ENCODE data around the gene MYL5. TPM values are rescaled to one million over a fixed set of nuclear protein-coding genes. Genes with fewer than 3 reads are reported as not detected.

MYL5 gene
- total and polyA plus RNA-seq, 2 donors (not counting 1 experiment from before 2014, with no cell fraction given), result 9.6 to 14.4 TPM

DNA sequence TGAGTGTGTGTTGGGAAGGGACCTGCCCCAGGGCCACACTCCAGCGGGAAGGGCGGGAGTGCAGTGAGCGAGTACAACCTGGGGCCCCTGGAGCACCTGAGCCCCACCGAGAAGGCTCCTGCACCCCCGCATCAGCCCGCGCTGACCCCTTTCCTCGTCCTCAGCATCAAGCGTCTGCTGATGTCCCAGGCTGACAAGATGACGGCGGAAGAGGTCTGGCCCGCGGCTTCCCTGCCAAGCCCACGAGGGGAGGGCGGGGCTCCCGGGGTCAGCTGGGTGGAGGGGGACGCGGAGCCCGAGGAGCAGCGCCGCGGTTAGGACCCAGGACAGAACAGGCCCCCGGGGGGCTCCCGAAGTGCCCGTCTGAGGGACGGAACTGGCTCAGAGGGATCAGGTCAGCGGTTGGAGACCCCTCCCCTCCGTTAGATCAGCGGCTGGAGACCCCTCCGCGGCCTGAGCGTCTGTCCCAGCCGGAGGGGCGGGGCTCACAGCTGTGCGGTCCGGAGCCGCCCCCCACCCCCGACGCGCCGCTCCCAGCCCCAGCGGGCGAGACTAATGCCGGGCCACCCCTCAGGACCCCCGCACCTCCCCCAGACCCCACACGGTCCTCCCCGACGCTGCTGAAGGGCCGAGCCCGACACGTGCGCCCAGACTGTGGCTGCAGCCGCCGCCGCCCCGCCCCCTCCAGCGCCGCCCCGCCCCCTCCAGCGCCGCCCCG, 6.7 kb downstream of the MYL5 start:
- no peaks in the 10 kb centered on the region for H3K9me3 ChIP-seq (ENCODE audit: control insufficient read depth, insufficient read depth, low read depth, low read length)
- TF ChIP-seq, protein P1, sequence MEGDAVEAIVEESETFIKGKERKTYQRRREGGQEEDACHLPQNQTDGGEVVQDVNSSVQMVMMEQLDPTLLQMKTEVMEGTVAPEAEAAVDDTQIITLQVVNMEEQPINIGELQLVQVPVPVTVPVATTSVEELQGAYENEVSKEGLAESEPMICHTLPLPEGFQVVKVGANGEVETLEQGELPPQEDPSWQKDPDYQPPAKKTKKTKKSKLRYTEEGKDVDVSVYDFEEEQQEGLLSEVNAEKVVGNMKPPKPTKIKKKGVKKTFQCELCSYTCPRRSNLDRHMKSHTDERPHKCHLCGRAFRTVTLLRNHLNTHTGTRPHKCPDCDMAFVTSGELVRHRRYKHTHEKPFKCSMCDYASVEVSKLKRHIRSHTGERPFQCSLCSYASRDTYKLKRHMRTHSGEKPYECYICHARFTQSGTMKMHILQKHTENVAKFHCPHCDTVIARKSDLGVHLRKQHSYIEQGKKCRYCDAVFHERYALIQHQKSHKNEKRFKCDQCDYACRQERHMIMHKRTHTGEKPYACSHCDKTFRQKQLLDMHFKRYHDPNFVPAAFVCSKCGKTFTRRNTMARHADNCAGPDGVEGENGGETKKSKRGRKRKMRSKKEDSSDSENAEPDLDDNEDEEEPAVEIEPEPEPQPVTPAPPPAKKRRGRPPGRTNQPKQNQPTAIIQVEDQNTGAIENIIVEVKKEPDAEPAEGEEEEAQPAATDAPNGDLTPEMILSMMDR (conservative IDR thresholded peaks at IDR 0.05 in 1 of 2, IDR thresholded peaks at IDR 0.05 in 1 of 2; ENCODE audit: low read depth in 1 of 2, low read length in 2 of 2), result no peak
- TF ChIP-seq EZH2 (IDR thresholded peaks at IDR 0.05; ENCODE audit: low read length, missing control alignments), result no peak
- no peaks in the 10 kb centered on the region for H4K20me1 ChIP-seq (ENCODE audit: control insufficient read depth, extremely low read depth, insufficient read depth, low read length)
- no peaks in the 10 kb centered on the region for H3K36me3 ChIP-seq (ENCODE audit: control insufficient read depth, insufficient read depth, low read length)
- H3K27ac ChIP-seq (ENCODE audit: insufficient read depth, low read length), result no peak overlapping the region
- no peaks in the 10 kb centered on the region for H3K79me2 ChIP-seq (ENCODE audit: control insufficient read depth, insufficient read depth, low read length)
- H3K4me3 ChIP-seq (replicated peaks in 1 of 4; ENCODE audit: control extremely low read depth in 1 of 4, insufficient read depth in 1 of 4, low read depth in 3 of 4, low read length in 4 of 4), result peak overlapping the region in 3 of 4 experiments; percentile 35 to 52 (median 41)
- no peak overlapping the region for H2AFZ ChIP-seq (ENCODE audit: low read length)
- H3K4me2 ChIP-seq (ENCODE audit: extremely low read depth, insufficient read depth, low read length), result peak overlapping the region; percentile 82
- DNase-seq (ENCODE audit: low read depth in 2 of 2), result peak in 1 of 2 donors; percentile 37
- H3K9ac ChIP-seq (ENCODE audit: insufficient read depth, low read length), result peak overlapping the region; percentile 7
- H3K27me3 ChIP-seq (ENCODE audit: control insufficient read depth, insufficient read depth, low read length), result no peaks in the 10 kb centered on the region
- no peaks in the 10 kb centered on the region for H3K4me1 ChIP-seq (ENCODE audit: control insufficient read depth, extremely low read depth, insufficient read depth, low read length)

DNA sequence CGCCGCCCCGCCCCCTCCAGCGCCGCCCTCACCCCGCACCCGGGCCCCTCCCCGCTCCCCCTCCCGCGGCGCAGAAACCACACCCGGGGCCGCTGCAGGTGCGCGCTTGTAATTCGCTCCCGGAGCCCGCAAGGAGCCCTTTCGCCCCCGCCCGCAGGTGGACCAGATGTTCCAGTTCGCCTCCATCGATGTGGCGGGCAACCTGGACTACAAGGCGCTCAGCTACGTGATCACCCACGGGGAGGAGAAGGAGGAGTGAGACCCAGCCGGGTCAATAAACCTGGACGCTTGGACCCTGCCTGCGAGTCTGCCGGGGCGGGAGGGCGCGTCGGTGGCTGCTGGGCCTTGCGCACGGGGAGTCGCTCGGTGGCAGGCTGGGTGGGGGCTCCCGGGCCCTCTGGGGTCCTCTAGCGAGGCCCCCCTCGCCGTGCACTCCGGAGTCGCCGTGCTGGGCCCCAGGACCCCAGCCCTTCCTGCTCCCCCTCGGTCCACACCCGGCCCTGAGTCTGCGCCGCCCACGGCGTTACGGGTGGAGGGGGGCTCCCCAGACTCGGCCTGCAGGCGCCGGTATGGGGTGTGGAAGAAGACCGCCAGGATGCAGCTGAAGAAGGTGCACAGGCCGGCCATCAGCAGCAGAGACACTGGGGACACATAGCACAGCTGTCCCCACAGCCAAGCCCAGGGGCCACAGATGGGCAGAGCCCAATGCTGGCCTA, 7.6 kb downstream of the MYL5 start:
- TF ChIP-seq EZH2 (IDR thresholded peaks at IDR 0.05; ENCODE audit: low read length, missing control alignments), result no peak
- TF ChIP-seq, protein P1 (conservative IDR thresholded peaks at IDR 0.05 in 1 of 2, IDR thresholded peaks at IDR 0.05 in 1 of 2; ENCODE audit: low read depth in 1 of 2, low read length in 2 of 2), result no peak
- Histone ChIP-seq H3K79me2 (ENCODE audit: control insufficient read depth, insufficient read depth, low read length) (no peaks in the 10 kb centered on the region), H3K9me3 (ENCODE audit: control insufficient read depth, insufficient read depth, low read depth, low read length) (no peaks in the 10 kb centered on the region), H3K27ac (ENCODE audit: insufficient read depth, low read length) (no peak overlapping the region), H4K20me1 (ENCODE audit: control insufficient read depth, extremely low read depth, insufficient read depth, low read length) (no peaks in the 10 kb centered on the region), H3K4me1 (ENCODE audit: control insufficient read depth, extremely low read depth, insufficient read depth, low read length) (peaks cover under 1% of the 10 kb centered on the region), H3K36me3 (ENCODE audit: control insufficient read depth, insufficient read depth, low read length) (no peaks in the 10 kb centered on the region), H3K27me3 (ENCODE audit: control insufficient read depth, insufficient read depth, low read length) (no peaks in the 10 kb centered on the region), H3K4me3 (replicated peaks in 1 of 4; ENCODE audit: control extremely low read depth in 1 of 4, insufficient read depth in 1 of 4, low read depth in 3 of 4, low read length in 4 of 4) (no peak overlapping the region), H3K4me2 (ENCODE audit: extremely low read depth, insufficient read depth, low read length) (no peak overlapping the region), H3K9ac (ENCODE audit: insufficient read depth, low read length) (no peak overlapping the region), H2AFZ (ENCODE audit: low read length) (no peak overlapping the region)
- no peak for DNase-seq (ENCODE audit: low read depth in 2 of 2)

DNA sequence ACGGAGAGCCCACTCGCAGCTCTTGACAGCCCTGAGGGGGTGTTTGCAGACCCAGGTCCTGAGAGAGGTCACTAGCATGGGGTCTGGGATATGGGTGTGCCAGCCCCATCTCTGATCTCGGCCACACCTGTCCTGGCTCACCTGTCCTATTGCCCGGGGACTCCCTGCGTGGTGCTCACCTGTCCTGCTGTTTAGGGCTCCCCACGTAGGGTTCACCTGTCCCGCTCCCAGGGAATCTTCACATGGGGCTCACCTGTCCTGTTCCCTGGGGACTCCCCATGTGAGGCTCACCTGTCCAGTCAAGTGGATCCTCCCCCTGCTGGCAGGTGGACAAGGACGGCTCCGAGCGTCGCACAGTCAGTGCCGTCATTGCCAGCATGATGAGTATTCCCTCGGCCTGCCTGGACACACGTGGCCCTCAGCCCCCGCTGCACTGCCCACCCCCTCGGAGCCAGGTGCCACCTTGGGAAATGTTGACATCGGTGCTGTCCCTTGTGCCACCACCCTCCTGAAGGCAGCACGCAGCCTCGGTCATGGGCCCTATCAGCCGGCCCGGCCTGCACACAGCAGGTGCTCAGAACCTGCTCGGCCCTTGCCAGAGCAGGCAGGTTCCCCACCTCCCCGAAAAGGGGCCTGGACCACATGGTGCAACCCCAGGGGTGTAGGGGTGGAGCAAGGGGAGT, 8.3 kb downstream of the MYL5 start:
- H3K9ac ChIP-seq (ENCODE audit: insufficient read depth, low read length), result no peak overlapping the region
- no peaks in the 10 kb centered on the region for H3K9me3 ChIP-seq (ENCODE audit: control insufficient read depth, insufficient read depth, low read depth, low read length)
- no peaks in the 10 kb centered on the region for H3K27me3 ChIP-seq (ENCODE audit: control insufficient read depth, insufficient read depth, low read length)
- TF ChIP-seq EZH2 (IDR thresholded peaks at IDR 0.05; ENCODE audit: low read length, missing control alignments), result no peak
- TF ChIP-seq, protein P1 (conservative IDR thresholded peaks at IDR 0.05 in 1 of 2, IDR thresholded peaks at IDR 0.05 in 1 of 2; ENCODE audit: low read depth in 1 of 2, low read length in 2 of 2), result no peak
- H3K4me1 ChIP-seq (ENCODE audit: control insufficient read depth, extremely low read depth, insufficient read depth, low read length), result peaks cover 6% of the 10 kb centered on the region
- H2AFZ ChIP-seq (ENCODE audit: low read length), result no peak overlapping the region
- no peak for DNase-seq (ENCODE audit: low read depth in 2 of 2)
- H3K27ac ChIP-seq (ENCODE audit: insufficient read depth, low read length), result no peak overlapping the region
- no peaks in the 10 kb centered on the region for H4K20me1 ChIP-seq (ENCODE audit: control insufficient read depth, extremely low read depth, insufficient read depth, low read length)
- H3K36me3 ChIP-seq (ENCODE audit: control insufficient read depth, insufficient read depth, low read length), result no peaks in the 10 kb centered on the region
- no peaks in the 10 kb centered on the region for H3K79me2 ChIP-seq (ENCODE audit: control insufficient read depth, insufficient read depth, low read length)
- no peak overlapping the region for H3K4me3 ChIP-seq (replicated peaks in 1 of 4; ENCODE audit: control extremely low read depth in 1 of 4, insufficient read depth in 1 of 4, low read depth in 3 of 4, low read length in 4 of 4)
- no peak overlapping the region for H3K4me2 ChIP-seq (ENCODE audit: extremely low read depth, insufficient read depth, low read length)
